Adrenal gland (tissue), 5 donors: ENCODE measurements around the gene YPEL2.

Experiments
- CTCF ChIP-seq, 6 experiments: fragments of 450-650 bp in 4 of 6; fragments of 200-600 bp in 2 of 6; sonication (generic) in 1 of 6; IDR thresholded peaks; 1 replicate in 5 of 6; 2 replicates in 1 of 6; pipeline versions ENCODE4 v1.5.1 to v1.8.0; 2016 to 2021; ENCODE audit warnings: antibody characterized with exemption in 6 of 6, mild to moderate bottlenecking in 2 of 6, moderate library complexity in 1 of 6
- POLR2A ChIP-seq, 2 donors: fragments of 450-650 bp; IDR thresholded peaks; one replicate each; pipeline ENCODE4 v1.6.1; 2017; ENCODE audit warnings: antibody characterized with exemption in 2 of 2, mild to moderate bottlenecking in 2 of 2, moderate library complexity in 1 of 2
- donor health status: DM: no; HTN: no; CAD: no.

GRCh38 chr17:59333836-59334235 lies 2.4 kb downstream of the YPEL2 start:
- no peak for TF ChIP-seq POLR2A (IDR thresholded peaks at IDR 0.05)
- TF ChIP-seq CTCF (IDR thresholded peaks at IDR 0.05) = no peak
